Right ventricle myocardium inferior (tissue), 1 donor: Measurements from ENCODE around the gene FABP3. TPM values are rescaled to one million over a fixed set of nuclear protein-coding genes. Genes with fewer than 3 reads are reported as not detected.

Source experiments
- ATAC-seq: fragments of 200-7000 bp; cut with Tn5 transposase; one replicate; pipeline ENCODE4 v1.9.1; 2020; ENCODE audit warnings: mild to moderate bottlenecking, moderate library complexity
- DNase-seq: peaks from one replicate; pipeline ENCODE4 v3.0.0; 2021; ENCODE audit errors: missing footprints
- intact Hi-C: fragments of 100-400 bp; cut with DNase I; formaldehyde crosslinking; loops from one replicate; pipeline ENCODE4 v1.11.0; 2022
- total RNA-seq: library from RNA; stranded (reverse); fragmentation: NEBNext Ultra II Directional; extraction: Animal tissue kit (Norgen Biotek cat#: 25700); gene quantifications from one replicate; pipeline ENCODE4 v1.2.1, GENCODE V29; 2021
- donor health status: DM: no; HTN: yes; CAD: no; lungs with severe emphysema.

The FABP3 gene
- total RNA-seq, 1 donor from 2014 or later = 5,086 TPM

DNA sequence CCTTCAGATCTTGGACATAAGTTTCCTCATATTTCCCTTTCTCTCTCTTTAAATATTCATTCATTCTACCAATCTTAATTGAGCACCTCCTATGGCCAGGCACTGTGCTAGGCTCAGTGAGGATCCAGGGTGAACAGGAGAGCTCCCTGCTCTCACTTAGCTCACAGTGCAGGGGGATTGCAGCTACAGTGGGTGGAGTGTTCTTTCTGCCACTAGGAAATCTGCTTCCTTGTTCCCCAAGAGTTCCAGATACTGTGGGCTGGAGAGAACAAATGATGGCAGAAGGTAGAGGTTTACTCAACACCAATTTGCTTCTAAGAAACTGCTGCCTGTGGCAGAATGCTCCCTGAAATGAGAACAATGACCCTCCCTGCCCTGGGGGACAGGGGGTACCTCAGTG lies 5.1 kb upstream of the FABP3 start:
- intact Hi-C loops = no loop called here
- no peak for DNase-seq
- ATAC-seq = no peak

DNA sequence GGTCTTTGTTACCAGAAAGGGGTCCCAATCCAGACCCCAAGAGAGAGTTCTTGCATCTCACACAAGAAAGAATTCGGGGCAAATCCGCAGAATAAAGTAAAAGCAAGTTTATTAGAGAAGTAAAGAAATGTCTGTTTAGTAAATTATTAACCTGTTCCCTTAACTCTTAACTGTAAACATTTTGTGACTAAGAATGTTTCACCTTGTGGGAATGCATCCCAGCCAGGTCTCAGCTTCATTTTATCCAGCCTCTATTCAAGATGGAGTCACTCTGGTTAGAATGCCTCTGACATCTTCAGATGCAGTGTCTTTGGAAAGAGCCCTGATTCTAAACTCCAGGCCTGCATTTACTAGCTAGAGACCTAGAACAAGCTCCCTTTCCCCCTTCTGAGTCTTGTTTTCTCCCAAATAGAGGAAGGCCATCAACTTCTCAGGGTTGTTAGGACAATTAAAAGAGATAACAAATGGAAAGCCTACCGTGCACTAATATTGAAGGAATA lies 4.5 kb upstream of the FABP3 start:
- ATAC-seq (no peak), DNase-seq (no peak)
- intact Hi-C loops = no loop called here

DNA sequence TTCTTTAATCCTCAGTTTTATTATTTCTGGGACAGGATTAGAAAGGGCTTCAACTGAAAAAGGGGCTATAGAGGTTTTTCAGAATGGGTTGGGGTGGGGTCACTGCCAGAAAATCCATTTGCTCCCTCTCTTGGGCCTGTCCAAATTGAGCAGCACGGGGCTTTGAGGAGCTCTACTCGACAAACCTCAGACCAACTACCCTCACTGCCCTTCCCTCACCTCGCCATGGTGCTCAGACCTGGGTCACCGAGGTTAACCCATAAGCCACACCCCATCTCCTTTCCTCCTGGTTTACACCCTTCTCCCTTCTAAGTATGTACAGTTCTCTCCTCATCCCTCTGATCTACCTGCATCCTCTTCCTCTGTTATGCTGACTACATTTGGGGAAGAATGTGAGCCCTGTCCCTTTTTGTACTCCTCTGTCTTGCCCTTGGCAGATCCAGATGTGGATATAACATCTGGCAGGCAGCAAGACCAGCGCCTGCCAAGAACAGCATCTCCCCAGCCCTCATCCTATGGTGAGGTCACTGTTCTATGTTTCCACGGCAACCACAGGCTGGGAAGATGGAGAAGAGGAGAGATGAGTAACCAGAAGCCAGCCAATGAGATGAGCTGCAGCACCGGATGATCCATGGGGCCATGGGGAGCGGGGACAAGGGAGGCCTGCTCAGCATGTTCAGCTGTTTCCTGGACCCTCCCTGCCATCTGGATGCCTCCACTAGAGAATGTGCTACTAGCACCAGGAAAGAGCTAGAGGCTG lies 3.7 kb upstream of the FABP3 start:
- no peak for DNase-seq
- intact Hi-C loops = no loop called here
- no peak for ATAC-seq

DNA sequence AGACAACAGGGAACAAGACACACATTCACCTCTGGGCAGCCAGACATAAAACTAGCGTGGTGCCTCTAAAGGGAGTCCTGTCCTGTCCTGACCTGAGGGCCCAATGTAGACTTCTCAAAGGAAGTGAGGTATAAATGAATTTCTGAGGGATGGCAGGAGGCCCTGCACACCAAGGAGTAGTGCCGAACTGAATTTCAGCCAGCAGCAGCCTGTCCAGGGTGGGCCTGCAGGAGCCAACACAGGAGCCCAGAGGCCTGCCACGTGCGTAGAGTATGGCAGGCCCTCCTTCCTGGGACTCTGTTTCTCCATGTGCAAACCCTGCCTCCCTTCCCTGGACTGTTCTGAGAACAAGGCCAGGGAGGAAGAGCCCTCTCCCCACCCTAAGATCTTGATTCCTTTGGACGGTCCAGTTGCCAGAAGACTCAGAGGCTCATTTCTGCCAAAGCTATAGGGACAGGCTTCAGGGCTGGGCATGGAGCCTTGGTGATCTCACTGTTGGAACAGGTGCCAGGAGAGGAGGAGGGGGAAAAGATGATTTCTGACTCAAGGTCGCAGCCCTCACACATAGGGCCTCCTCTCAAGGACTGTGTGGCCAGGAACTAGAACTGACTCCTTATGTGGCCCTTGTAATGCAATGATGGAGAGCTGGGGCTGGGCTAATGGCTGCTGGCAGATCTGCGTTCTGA lies 1.8 kb upstream of the FABP3 start:
- ATAC-seq (peak; percentile 6), DNase-seq (no peak)
- intact Hi-C loops = no loop called here

DNA sequence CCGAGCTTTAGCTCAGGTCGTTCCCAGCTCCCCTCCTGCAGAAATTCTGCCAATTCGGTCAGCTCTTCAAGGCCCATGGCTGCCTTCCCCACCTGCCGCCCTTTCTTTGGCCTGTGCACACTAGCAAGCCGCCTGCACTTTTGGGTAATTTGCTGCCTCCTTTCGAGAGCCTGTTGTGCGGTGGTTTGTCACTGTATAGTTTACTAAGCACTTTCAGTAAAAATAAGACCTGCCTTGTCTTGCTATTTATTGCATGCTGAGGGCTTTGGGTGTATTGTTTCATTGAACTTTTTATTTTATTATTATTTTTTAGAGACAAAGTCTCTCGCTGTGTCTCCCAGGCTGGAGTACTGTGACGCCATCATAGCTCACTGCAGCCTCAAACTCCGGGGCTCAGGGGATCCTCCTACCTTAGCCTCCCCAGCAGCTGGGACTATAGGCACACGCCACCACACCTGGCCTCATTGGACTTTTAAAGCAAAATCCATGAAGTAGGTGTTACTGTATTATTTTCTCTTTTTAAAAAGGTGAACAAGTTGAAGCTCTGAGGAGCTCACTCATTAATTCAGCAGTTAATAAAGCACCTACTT lies 1.1 kb upstream of the FABP3 start:
- DNase-seq = no peak
- intact Hi-C loops = loop anchor here (1.0 kb wide), 1 partner anchor 8 kb away; no protein-coding TSS in a partner anchor
- no peak for ATAC-seq

DNA sequence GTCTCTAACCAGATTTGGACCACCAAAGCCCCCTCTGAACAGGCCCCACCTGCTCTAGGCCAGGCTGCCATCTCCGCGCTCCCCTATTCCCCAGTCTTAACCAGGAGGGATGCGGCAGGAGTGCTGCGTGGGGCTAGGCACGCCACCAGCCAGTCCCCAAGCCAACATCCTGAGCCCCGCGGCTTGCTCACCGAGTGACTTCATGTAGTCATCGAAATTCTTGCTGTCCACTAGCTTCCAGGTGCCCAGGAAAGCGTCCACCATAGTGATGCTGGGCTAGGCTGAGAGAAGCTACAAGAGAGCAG lies 173 bp downstream of the FABP3 start:
- DNase-seq (no peak), ATAC-seq (no peak)
- intact Hi-C loops = loop anchor here (1.0 kb wide), 1 partner anchor 10 kb away; no protein-coding TSS in a partner anchor

DNA sequence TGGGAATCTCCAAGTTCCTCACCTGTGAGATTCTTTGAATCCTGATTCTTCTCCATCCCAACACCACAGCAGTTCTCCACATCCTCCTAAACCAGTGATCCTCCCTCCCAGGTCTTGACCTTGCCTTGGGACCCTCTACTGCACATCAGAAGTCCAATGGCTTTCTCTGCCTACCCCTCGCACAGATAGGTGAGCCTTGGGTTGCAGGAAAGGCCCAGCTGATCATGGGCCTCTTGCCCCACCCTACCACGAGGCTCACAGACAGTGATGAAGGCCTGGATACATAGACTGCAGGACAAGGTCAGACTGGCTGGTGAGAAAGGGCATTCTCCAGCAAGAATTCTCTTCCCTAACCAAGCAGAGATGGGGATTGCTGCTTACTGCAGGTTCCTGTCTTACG lies 825 bp downstream of the FABP3 start:
- ATAC-seq (no peak), DNase-seq (no peak)
- intact Hi-C loops = no loop called here

DNA sequence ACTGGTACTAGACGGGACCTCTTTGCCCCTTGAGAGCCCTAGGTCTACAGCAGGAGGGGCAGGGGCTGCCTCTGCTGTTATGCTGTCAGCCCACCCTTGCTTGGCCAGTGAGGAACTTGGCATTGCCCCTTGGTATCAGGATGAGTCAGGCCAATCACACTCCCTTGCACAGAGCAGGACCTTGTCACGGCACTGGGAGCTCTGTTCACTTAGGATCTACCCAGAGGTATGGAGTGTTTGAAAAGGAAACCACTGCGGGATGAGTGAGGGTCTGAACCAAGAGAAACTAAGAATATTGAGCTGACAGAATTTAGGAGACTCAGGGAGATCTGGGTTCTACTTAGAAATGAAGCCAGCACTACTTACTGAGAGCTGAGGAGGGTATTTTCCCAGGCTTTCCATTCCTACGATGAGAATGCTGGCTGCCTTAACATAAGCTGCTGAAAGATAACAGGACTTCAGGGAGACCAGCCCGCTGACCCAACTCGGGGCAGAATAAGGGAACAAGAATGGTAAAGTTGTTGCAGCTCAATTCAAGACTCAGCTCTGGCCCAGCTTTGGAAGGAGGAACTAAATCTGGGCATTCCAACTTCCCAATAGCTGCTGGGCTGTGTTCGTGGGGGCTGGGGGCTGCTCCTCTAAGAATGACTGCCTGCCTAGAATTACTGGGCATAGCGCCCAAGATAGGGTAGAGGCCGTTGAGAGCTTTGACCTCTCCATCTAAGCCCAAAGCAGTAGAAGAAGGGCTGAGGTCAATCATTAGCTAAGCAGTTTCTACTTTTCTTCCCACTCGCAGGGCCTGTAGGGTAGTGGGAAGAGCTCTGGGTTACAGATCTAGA lies 1.5 kb downstream of the FABP3 start:
- ATAC-seq (no peak), DNase-seq (no peak)
- intact Hi-C loops = no loop called here

DNA sequence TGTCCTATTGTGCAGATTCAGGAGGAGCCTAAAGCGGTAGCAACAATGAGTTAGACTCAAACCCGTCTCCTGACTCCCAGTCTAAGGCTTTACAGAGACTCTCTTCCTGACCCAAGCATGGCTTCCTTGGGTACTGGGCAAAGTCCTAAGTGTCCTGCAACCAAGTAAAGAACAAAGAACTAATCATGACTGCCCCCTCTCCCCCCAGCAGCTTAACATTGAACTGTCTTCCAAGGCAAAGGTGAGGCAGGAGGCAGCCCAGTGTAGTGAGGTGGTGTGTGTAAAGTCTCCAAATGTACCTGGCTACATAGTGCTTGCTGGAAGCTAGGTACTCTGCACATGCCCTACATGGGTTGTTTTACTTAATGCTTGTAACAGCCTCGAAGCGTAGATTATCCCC lies 2.3 kb downstream of the FABP3 start:
- intact Hi-C loops = no loop called here
- DNase-seq (no peak), ATAC-seq (no peak)

DNA sequence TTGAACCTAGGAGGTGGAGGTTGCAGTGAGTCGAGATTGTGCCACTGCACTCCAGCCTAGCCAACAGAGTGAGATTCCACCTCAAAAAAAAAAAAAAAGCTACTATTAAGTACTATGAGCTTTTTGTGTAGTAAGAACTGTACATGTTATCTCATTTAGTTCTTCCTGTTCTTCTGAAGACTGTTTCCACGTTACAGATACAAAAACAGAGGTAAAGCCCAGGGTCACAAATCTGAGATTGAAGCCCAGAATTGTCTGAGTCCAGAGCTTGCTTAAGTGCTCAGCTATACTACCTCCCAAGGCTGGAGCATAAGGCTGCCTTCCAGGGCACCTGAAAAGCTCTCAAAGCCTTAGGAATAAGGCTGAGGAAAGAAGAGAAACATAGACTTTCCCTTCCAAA lies 2.9 kb downstream of the FABP3 start:
- ATAC-seq (no peak), DNase-seq (no peak)
- intact Hi-C loops = no loop called here

DNA sequence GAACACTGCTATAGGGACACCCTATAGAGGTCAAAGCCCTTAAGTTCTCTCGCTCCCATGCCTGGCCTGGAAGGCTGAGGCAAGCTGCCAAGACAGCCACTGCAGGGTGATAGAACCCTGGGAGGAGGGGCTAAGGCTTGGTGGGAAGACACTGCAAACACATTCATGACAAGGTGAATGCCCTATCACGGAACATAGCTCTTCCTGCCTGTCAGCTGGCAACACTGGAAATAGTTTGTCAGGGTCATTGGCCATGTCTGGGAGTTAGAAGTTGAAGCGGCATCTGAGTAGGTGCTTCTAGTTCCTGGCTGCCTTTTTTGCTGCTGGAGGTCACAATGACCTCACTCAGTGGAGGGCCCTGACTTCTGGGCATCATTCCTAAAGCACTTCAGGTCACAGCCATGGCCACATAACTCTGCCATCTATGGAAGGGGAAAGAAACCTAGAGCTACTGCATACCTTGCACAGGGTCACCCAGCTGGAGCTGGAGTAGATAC lies 4.2 kb downstream of the FABP3 start:
- intact Hi-C loops = loop anchor here (2.0 to 5.0 kb wide), 2 partner anchors 26 to 44 kb away; partner anchors contain the start of gene SERINC2
- ATAC-seq = peak; percentile 55
- no peak for DNase-seq

DNA sequence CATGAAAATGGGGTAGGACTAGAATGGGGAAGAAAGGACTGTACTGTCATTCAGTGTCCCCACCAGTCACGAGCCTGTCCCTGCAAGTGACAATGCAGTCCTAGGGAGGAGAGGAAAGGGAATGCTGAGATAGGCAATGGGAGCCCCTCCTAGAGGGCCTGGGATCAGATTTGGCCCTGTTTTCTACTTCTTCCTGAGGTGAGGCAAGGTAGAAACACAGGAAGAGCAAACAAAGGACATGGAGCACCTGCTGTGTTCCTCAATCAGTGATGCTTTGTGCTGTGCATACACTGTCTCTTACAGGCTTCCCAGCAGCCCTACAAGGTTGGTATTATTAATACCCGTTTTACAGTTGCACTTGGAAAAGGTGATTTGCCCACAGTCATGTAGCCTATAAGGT lies 6.1 kb downstream of the FABP3 start:
- intact Hi-C loops = loop anchor here (5.0 kb wide), 1 partner anchor 46 kb away; the partner anchor contains the start of gene SERINC2
- ATAC-seq = no peak
- DNase-seq = no peak

DNA sequence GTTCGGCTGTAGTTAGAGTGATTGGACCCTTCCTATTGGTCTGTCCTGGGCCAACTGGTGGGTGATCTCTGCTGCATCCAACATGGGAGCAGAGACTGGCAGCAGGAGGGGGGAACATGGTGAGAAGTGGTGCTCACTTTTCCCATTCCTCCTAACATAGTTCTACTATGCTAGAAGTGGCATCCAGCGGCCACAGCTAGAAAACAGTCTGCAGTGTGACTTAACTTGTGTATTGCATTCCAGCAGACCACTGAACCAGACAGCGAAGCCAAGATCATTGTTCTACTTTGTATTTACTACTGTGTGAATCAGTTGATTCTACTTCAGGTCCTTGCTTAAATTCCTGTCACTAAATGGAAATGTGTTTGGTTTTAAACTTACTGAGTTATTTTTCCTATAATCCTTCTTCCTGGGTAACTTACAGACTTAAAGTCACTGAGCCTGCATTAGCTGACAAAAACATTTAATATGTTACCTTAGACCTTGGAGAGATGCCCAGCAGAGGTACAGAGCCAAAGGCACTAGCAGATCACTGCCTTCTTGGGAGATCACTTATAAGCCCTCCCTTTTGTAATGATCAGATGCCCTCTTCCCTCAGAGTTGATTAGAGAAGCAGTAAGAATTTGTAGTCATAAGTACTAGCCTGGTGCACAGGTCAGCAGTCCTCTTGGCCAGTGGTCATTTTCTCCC lies 8.2 kb downstream of the FABP3 start:
- intact Hi-C loops = loop anchor here (5.0 kb wide), 1 partner anchor 48 kb away; the partner anchor contains the start of gene SERINC2
- no peak for ATAC-seq
- no peak for DNase-seq

DNA sequence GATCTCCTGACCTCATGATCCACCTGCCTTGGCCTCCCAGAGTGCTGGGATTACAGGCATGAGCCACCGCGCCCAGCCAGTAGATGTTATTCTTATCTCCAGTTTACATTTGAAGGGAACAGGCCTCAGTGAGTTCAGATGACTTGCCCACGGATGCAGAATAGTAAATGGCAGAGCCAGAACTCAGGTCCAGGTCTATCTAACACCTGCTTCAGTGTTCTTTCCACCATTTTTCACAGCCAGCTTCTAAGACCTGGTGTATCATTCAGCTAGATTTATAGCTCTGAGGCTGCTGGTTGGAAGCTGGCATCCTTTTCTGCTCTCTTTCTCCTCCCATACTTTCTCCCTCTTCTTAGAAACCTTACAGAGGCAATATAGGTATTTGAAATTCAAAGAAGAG lies 10.8 kb downstream of the FABP3 start:
- DNase-seq (no peak), ATAC-seq (no peak)
- intact Hi-C loops = no loop called here

DNA sequence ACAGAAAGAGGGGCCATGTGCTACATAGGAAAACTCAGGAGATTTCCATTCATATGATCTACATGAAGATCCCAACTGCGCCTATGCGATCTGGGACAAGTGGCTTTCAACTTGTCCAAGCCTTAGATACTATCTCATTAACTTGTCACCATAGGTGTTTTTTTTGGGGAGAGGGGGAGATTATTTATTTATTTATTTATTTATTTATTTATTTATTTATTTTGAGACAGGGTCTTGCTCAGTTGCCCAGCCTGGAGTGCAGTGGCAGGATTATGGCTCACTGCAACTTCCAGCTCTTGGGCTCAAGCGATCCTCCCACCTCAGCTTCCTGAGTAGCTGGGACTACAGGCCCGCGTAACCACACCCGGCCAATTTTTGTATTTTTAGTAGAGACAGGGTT lies 11.3 kb downstream of the FABP3 start:
- ATAC-seq (no peak), DNase-seq (no peak)
- intact Hi-C loops = no loop called here

DNA sequence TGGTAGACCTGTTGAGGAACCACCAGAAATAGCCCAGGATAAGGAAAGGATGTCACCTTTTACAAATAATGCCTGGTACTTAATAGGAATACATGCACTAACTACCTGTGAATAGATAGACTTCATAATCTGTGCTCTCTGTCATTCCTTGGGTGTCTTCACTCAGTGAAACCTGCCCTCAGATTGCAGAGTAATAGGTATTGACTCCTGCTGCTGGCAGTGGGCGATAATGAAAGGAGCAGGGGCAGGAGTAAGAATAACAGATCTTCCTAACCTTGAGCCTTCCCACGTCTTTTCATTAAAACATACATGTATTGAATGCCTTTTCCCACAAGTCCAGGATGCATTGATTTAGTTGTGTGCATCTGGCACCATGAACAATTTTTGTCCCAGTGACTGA lies 16.4 kb downstream of the FABP3 start:
- intact Hi-C loops = no loop called here
- DNase-seq (no peak), ATAC-seq (no peak)

DNA sequence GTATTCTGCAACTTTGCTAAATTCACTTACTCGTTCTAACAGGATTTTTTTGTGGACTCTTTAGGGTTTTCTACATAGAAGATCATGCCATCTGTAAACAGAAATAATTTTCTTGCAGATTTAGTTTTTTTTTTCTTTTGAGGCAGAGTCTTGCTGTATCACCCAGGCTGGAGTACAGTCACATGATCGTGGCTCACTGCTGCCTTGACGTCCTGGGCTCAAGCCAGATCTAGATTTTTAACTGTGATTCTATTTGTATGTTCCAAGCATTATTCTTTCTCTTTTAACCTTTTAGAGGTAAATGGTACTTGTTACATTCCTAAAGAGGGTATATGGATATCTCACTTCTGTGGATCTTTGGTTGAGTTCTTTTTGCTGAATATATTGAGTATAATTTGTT lies 18.6 kb downstream of the FABP3 start:
- ATAC-seq = no peak
- DNase-seq = no peak
- intact Hi-C loops = no loop called here

DNA sequence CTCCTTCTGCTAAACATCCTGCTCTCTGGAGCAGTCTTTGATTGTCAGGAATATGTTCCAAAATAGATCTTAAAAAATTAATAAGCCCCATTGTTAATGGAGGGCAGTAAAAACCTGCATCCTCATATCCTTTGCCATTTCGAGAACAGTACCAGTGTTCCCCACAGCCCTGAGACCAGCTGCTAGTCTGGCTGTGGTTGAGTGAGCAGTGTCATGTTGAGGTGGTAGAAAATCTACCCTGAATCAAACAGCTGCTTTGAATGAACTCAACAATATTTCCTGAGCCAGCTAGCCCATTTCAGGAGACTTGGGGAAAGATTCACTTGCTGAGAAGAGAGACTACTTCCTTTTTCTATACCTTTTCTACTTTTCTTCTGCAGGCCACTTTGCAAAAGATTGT lies 24.4 kb downstream of the FABP3 start:
- no peak for ATAC-seq
- DNase-seq = no peak
- intact Hi-C loops = no loop called here
